Measurements from ENCODE around the gene DDX27.

The DDX27 gene

DNA sequence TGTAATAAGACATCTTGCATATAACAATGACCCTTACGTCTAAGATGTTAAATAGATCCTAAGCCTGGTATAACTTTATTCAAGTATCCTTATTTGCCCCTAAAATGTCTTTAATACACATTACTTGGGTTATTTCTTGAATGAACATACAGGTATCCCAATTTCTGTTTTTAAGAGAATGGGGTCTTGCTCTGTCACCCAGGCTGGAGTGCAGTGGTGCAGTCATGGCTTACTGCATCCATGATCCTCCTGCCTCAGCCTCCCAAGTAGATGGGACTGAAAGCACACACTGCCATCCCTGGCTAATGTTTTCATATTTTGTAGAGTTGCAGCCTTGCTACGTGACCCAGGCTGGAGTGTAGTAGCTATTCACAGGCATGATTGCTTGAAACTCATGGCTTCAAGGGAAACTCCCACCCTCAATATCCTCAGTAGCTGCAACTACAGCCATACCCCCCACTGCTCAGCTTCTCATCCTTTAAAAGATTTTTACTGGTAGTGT lies 69.1 kb downstream of the DDX27 start:
- TF ChIP-seq CTCF (IDR thresholded peaks at IDR 0.05; ENCODE audit: low read depth, low read length, missing control alignments): no peak
- H3K4me3 ChIP-seq (ENCODE audit: low read depth, low read length): no peak overlapping the region
- DNase-seq (ENCODE audit: low read depth): no peak

GRCh38 chr20:49288784-49289696 lies 69.8 kb downstream of the DDX27 start:
- DNase-seq (ENCODE audit: low read depth): no peak
- no peak overlapping the region for H3K4me3 ChIP-seq (ENCODE audit: low read depth, low read length)
- no peak for TF ChIP-seq CTCF (IDR thresholded peaks at IDR 0.05; ENCODE audit: low read depth, low read length, missing control alignments)

- no peak overlapping the region for H3K4me3 ChIP-seq (ENCODE audit: low read depth, low read length)
- TF ChIP-seq CTCF (IDR thresholded peaks at IDR 0.05; ENCODE audit: low read depth, low read length, missing control alignments): no peak
These were observed 71.5 kb downstream of the DDX27 start for GRCh38 chr20:49290608-49291191.

GRCh38 chr20:49291200-49291599 lies 72.0 kb downstream of the DDX27 start:
- no peak for TF ChIP-seq CTCF (IDR thresholded peaks at IDR 0.05; ENCODE audit: low read depth, low read length, missing control alignments)
- no peak for DNase-seq (ENCODE audit: low read depth)
- no peak overlapping the region for H3K4me3 ChIP-seq (ENCODE audit: low read depth, low read length)

More at GRCh38 chr20:49290608-49291191, 71.5 kb downstream of the DDX27 start:
- no peak for DNase-seq (ENCODE audit: low read depth)

DNA sequence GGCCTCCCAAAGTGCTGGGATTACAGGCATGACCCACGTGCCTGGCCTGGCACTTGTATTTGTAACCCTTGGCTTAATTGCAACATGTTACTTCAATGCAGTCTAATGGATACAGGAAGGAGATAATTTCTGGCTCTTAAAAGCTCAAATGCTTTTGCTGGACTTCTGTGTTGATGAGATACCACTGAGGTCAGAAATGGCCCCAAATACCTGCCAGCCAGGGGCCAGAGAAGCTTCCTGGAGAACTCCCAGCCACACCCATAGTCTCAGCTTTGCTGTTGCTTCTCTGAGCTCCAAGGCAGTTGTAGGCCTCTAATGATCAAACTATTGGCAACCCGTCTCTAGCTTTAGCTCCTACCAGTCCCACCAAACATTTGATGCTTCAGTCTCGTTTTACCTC lies 72.8 kb downstream of the DDX27 start:
- no peak overlapping the region for H3K4me3 ChIP-seq (ENCODE audit: low read depth, low read length)
- DNase-seq (ENCODE audit: low read depth): no peak
- TF ChIP-seq CTCF (IDR thresholded peaks at IDR 0.05; ENCODE audit: low read depth, low read length, missing control alignments): no peak

- DNase-seq (ENCODE audit: low read depth): no peak
- H3K4me3 ChIP-seq (ENCODE audit: low read depth, low read length): no peak overlapping the region
- no peak for TF ChIP-seq CTCF (IDR thresholded peaks at IDR 0.05; ENCODE audit: low read depth, low read length, missing control alignments)
These were observed 73.9 kb downstream of the DDX27 start for GRCh38 chr20:49293122-49293521.
